Natural killer cell (primary cell): ENCODE data around the gene NUP98. TPM values are rescaled to one million over a fixed set of nuclear protein-coding genes. Genes with fewer than 3 reads are reported as not detected.
A peak's percentile ranks its signal among the peaks of the same experiment; 100 is the strongest.
"Not testable (repeated sequence)": the region's sequence is repeated elsewhere in the genome, so short reads cannot be mapped to it uniquely, and the experiment has no call there.

Experiments used
- ATAC-seq, 3 donors: fragments of 150-1000 bp in 2 of 3; fragments of 200-7000 bp in 1 of 3; cut with Tn5 transposase; 1 replicate in 1 of 3; 2 replicates in 2 of 3; pipeline ENCODE4 v1.10.0; 2021; ENCODE audit warnings: mild to moderate bottlenecking in 2 of 3, moderate library complexity in 2 of 3
- DNase-seq, 2 donors: peaks; one replicate each; pipeline versions ENCODE4 v3.0.0 to v3.0.0-alpha.2; 2013 to 2021; ENCODE audit warnings: mixed read lengths in 1 of 2
- H3K27ac ChIP-seq: one replicate; pipeline ENCODE4 v1.5.1; 2013; ENCODE audit warnings: mild to moderate bottlenecking, low read length
- H3K27me3 ChIP-seq: one replicate; pipeline ENCODE4 v1.6.1; 2013; ENCODE audit warnings: low read length; ENCODE audit not compliant: control insufficient read depth, insufficient read depth
- H3K36me3 ChIP-seq: one replicate; pipeline ENCODE4 v1.6.1; 2013; ENCODE audit warnings: low read length; ENCODE audit not compliant: control insufficient read depth, insufficient read depth
- H3K4me1 ChIP-seq: one replicate; pipeline ENCODE4 v1.6.1; 2013; ENCODE audit warnings: low read length; ENCODE audit not compliant: control insufficient read depth, insufficient read depth
- H3K4me3 ChIP-seq: one replicate; pipeline ENCODE4 v1.5.1; 2013; ENCODE audit warnings: low read length
- H3K9me3 ChIP-seq: one replicate; pipeline ENCODE4 v1.6.1; 2013; ENCODE audit warnings: low read length; ENCODE audit not compliant: control insufficient read depth, insufficient read depth
- H3K27ac Mint-ChIP-seq, 2 donors: one replicate each; pipeline ENCODE4 v1.8.0; 2022; ENCODE audit warnings: mild to moderate bottlenecking in 2 of 2, mixed read lengths in 2 of 2, moderate library complexity in 1 of 2
- H3K27me3 Mint-ChIP-seq, 2 donors: one replicate each; pipeline ENCODE4 v1.8.0; 2022; ENCODE audit warnings: low read depth in 2 of 2, mixed read lengths in 2 of 2
- H3K36me3 Mint-ChIP-seq: one replicate; pipeline ENCODE4 v1.8.0; 2022; ENCODE audit warnings: mixed read lengths
- H3K4me1 Mint-ChIP-seq, 2 donors: one replicate each; pipeline ENCODE4 v1.8.0; 2022; ENCODE audit warnings: mixed read lengths in 2 of 2
- H3K4me3 Mint-ChIP-seq: one replicate; pipeline ENCODE4 v1.8.0; 2022; ENCODE audit warnings: mild to moderate bottlenecking, moderate library complexity, mixed read lengths
- H3K9me3 Mint-ChIP-seq, 2 donors: one replicate each; pipeline ENCODE4 v1.8.0; 2022; ENCODE audit warnings: mixed read lengths in 2 of 2
- CTCF ChIP-seq: fragments of 200-600 bp; IDR thresholded peaks from one replicate; pipeline ENCODE4 v1.8.0; 2022; ENCODE audit warnings: antibody characterized with exemption
- WGBS: methylation state at CpG from one replicate; pipeline ENCODE4 v1.1.7; 2013; ENCODE audit warnings: missing lambda C conversion rate; ENCODE audit not compliant: insufficient coverage; 5-methylcytosine and 5-hydroxymethylcytosine counted together
- intact Hi-C: fragments of 100-400 bp; cut with micrococcal nuclease; formaldehyde crosslinking; loops from one replicate; pipeline ENCODE4 v1.14.2; 2022
- total RNA-seq, 4 donors: library from RNA; stranded (reverse); fragments of 120-200 nt in 1 of 4; gene quantifications; one replicate each; pipeline versions ENCODE4 v1.2.3 to v1.2.4, GENCODE V29; 2013 to 2022

Gene NUP98
- total RNA-seq, 3 donors from 2014 or later (not counting 1 experiment from before 2014, with no cell fraction given): 88.5 to 103 (median 92.8) TPM

GRCh38 chr11:3645552-3645951 is 151.8 kb downstream of the NUP98 start:
- Histone ChIP-seq H3K27ac (no peak overlapping the region), H3K27me3 (peaks cover 12% of the 10 kb centered on the region), H3K4me1 (peaks cover 14% of the 10 kb centered on the region), H3K9me3 (no peaks in the 10 kb centered on the region), H3K36me3 (no peaks in the 10 kb centered on the region), H3K4me3 (no peak overlapping the region)
- H3K27ac Mint-ChIP-seq: no peak overlapping the region
- no peak overlapping the region for H3K4me3 Mint-ChIP-seq
- H3K9me3 Mint-ChIP-seq: no peaks in the 10 kb centered on the region
- H3K27me3 Mint-ChIP-seq: peaks cover 37 to 49% of the 10 kb centered on the region in 2 donors
- 91% methylated on average over 7 of the region's 7 CpGs for WGBS
- intact Hi-C loops: no loop called here
- DNase-seq: no peak
- no peaks in the 10 kb centered on the region for H3K36me3 Mint-ChIP-seq
- H3K4me1 Mint-ChIP-seq: peaks cover 10% of the 10 kb centered on the region in 2 donors
- ATAC-seq: no peak
- TF ChIP-seq CTCF: no peak

GRCh38 chr11:3644817-3645235 is 152.5 kb downstream of the NUP98 start, which contains the start of gene ART1:
TSS of gene ART1 (plus strand) at chr11:3645128. CDS start at chr11:3659214, 14,086 bp downstream.
- H3K27me3 ChIP-seq: peaks cover 12% of the 10 kb centered on the region
- Mint-ChIP-seq H3K9me3 (no peaks in the 10 kb centered on the region), H3K4me3 (no peak within 1 kb of the TSS), H3K27me3 (peaks cover 35 to 45% of the 10 kb centered on the region in 2 donors), H3K4me1 (peaks cover 10% of the 10 kb centered on the region in 2 donors), H3K27ac (no peak within 1 kb of the TSS), H3K36me3 (no peaks in the 10 kb centered on the region)
- H3K9me3 ChIP-seq: no peaks in the 10 kb centered on the region
- ATAC-seq (no peak), DNase-seq (no peak)
- no peak for TF ChIP-seq CTCF
- no peak within 1 kb of the TSS for H3K27ac ChIP-seq
- intact Hi-C loops: no loop called here
- WGBS: 78% methylated on average over 2 of the region's 4 CpGs
- H3K36me3 ChIP-seq: no peaks in the 10 kb centered on the region
- H3K4me1 ChIP-seq: peaks cover 14% of the 10 kb centered on the region
- no peak within 1 kb of the TSS for H3K4me3 ChIP-seq

- H3K36me3 Mint-ChIP-seq, H3K36me3 ChIP-seq, H3K9me3 Mint-ChIP-seq, DNase-seq, H3K27ac Mint-ChIP-seq, intact Hi-C loops, H3K4me3 ChIP-seq, ATAC-seq, H3K27ac ChIP-seq, H3K9me3 ChIP-seq: not testable (repeated sequence)
- Histone ChIP-seq H3K27me3 (peaks cover 12% of the 10 kb centered on the region), H3K4me1 (peaks cover 14% of the 10 kb centered on the region)
- WGBS: 63% methylated on average over 11 of the region's 11 CpGs
- Mint-ChIP-seq H3K4me1 (peaks cover 10% of the 10 kb centered on the region in 2 donors), H3K4me3 (peak overlapping the region; percentile 21), H3K27me3 (peaks cover 28% of the 10 kb centered on the region in 2 donors)
These were observed 154.2 kb downstream of the NUP98 start for GRCh38 chr11:3643102-3643546.

GRCh38 chr11:3642071-3642951 is 155.0 kb downstream of the NUP98 start:
- peak overlapping the region; percentile 90 for H3K4me3 Mint-ChIP-seq
- no peaks in the 10 kb centered on the region for H3K36me3 Mint-ChIP-seq
- TF ChIP-seq CTCF: no peak
- Histone ChIP-seq H3K9me3 (no peaks in the 10 kb centered on the region), H3K4me3 (peak overlapping the region; percentile 43), H3K27me3 (peaks cover 12% of the 10 kb centered on the region), H3K27ac (no peak overlapping the region), H3K4me1 (peaks cover 14% of the 10 kb centered on the region), H3K36me3 (no peaks in the 10 kb centered on the region)
- H3K27ac Mint-ChIP-seq: no peak overlapping the region
- no peaks in the 10 kb centered on the region for H3K9me3 Mint-ChIP-seq
- ATAC-seq: peak; percentile 82 to 96 (median 96)
- peaks cover 23 to 26% of the 10 kb centered on the region in 2 donors for H3K27me3 Mint-ChIP-seq
- peak; percentile 37 to 68 for DNase-seq
- 4% methylated on average over 55 of the region's 55 CpGs for WGBS
- intact Hi-C loops: no loop called here
- H3K4me1 Mint-ChIP-seq: peaks cover 10% of the 10 kb centered on the region in 2 donors
